KOPT-K1 (cell line): ENCODE data around the gene MAU2.

Experiments used
- H3K27ac ChIP-seq: fragments of 200-600 bp; sonication (generic); 2 replicates; pipeline ENCODE4 v1.5.1; 2016; ENCODE audit warnings: antibody characterized with exemption, mild to moderate bottlenecking, low read depth, low read length; ENCODE audit not compliant: poor library complexity, severe bottlenecking
- H3K36me3 ChIP-seq: fragments of 200-600 bp; sonication (generic); 2 replicates; pipeline ENCODE4 v1.5.1; 2017; ENCODE audit warnings: antibody characterized with exemption, mild to moderate bottlenecking, low read length, moderate library complexity; ENCODE audit not compliant: insufficient read depth
- H3K9me3 ChIP-seq: fragments of 200-600 bp; sonication (generic); 2 replicates; pipeline ENCODE4 v1.5.1; 2017; ENCODE audit warnings: antibody characterized with exemption, low read length, mild to moderate bottlenecking; ENCODE audit not compliant: insufficient read depth, poor library complexity, severe bottlenecking

MAU2 gene

DNA sequence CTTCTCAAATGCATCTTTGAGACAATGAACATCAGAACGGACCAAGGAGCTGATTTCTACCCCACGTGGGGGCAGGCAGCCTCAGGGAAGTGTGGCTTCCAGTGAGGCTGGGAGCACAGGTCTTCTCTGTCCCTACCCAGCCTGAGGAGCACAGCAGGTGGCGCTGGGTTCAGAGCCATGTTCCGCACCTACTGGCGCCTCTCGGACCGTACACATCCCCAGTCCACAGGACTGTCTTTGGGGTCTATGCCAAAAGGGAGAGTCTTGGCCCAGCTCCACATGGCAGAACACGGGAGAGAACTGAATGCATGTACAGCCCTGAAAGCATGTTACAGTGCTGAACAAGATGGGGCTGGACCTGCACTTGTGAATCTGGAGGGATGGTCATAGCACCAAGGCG lies 22.9 kb upstream of the MAU2 start:
- no peak overlapping the region for H3K27ac ChIP-seq

DNA sequence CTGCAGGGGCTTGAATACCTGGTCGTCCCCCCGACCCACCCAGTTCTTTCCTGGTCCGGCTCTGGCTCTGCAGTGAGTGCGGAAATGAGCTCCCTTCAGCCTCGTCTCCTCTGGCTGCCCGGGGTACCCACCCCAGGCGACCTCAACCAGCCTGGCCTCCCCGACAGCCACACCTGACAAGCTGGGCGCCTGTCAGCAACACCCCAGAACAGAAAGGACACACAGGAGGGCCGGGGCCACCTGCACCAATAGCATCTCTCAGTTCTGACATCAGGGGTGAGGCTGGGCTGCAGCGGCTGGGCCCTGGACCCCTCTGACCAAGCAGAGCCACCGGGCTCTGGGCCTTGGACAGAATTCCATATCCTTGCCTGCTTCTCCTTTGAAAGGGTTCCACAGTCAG lies 20.0 kb upstream of the MAU2 start:
- H3K9me3 ChIP-seq: no peaks in the 10 kb centered on the region
- H3K27ac ChIP-seq: no peak overlapping the region
- H3K36me3 ChIP-seq: peaks cover 83% of the 10 kb centered on the region

More for the DNA sequence above, 22.9 kb upstream of the MAU2 start:
- Histone ChIP-seq H3K36me3 (peaks cover 81% of the 10 kb centered on the region), H3K9me3 (no peaks in the 10 kb centered on the region)

DNA sequence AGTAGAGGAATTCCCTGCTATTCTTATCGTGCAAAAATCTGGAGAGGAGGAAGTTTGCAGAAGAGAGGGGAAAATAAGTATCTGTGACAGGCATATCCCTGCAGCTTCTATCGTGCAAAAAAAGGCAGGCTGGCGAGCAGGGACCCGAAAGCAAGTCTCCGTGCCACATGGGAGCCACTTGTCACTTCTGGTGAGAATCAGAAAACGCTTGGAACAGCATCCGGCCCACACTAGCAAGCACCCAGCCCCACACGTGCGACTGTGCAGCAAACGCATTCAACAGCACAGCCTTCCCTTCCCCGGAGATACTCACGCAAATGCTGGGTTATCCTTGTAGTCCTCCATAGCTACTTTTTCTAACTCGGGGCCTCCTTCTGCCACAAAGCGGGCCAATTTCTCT lies 17.2 kb upstream of the MAU2 start:
- H3K36me3 ChIP-seq: peaks cover 91% of the 10 kb centered on the region
- H3K9me3 ChIP-seq: no peaks in the 10 kb centered on the region
- H3K27ac ChIP-seq: no peak overlapping the region

DNA sequence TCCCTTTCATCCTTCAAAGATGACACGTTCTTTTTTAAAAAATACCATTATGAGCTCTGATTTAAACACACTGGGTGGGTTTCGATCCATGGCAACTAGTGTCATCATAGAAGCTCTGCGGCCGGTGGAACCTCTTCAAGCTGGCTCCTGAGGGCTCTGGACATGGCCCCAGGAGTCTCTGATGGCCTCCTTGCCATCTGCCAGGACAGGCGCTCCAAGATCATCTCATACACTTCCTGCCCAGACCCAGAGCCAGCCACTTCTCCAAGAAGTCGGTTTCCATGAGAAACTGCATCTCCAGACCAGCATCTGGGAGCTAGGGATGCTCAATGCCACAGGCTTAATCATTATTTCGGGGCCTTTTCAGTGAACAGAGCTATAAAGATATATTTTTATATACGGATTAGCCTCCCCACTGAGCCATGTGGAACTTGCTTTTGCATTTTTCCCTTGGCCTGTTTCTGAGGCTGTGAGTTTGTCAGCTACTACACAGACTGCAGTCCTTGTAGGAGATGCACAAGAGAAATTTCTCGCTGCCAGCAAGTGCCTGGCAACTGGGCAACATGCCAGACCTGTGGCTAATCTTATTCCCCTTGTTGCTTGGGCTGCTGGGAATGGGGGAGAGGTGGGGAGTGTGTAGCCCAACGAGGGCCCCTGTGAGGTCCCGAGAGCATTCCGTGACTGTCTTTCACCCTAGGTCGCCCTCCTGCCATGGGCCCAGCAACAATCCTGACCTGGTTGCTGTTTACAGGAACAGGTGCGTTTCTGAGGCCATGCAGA lies 16.3 kb upstream of the MAU2 start:
- Histone ChIP-seq H3K36me3 (peaks cover 93% of the 10 kb centered on the region), H3K9me3 (no peaks in the 10 kb centered on the region), H3K27ac (no peak overlapping the region)

DNA sequence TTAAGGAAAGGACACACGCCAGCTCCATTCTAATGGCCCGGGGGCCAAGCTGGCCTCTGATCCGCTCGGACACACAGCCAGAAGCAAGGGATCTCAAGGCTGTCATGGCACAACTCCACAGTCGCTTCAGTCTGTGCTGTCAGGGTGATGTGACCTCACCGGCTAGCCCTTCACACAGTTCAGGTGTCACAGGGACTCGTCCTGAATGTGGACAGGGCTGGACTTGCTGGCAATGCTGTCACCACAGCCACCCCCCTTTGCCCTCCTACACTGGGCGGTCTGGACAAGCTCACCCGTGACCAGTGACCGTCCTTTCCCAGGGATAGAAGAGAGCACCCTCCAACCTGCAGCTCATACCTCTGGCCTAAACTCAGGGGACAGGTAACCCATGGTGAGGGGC lies 15.6 kb upstream of the MAU2 start:
- no peak overlapping the region for H3K27ac ChIP-seq
- H3K9me3 ChIP-seq: no peaks in the 10 kb centered on the region
- peaks cover 98% of the 10 kb centered on the region for H3K36me3 ChIP-seq

DNA sequence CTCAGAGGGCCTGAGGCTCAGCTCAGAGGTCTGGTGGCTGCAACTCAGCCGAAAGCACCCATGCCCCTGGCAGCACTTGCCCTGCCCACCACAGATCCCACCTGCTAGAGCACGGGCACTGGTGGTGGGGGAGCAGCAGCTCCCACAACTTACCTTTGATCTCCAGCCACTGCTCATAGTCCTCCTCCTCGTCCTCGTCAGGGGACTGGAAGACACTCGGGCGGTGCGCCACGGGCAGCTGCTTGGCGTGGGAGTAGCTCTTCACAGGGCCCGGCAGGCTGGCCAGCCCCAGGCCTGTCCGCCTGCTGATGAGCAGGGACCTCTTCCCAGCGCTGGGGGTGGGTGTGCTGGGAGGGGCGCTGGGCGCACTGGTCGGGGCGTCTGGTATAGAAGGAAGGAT lies 14.9 kb upstream of the MAU2 start:
- H3K27ac ChIP-seq: no peak overlapping the region
- H3K36me3 ChIP-seq: peaks cover 98% of the 10 kb centered on the region
- H3K9me3 ChIP-seq: no peaks in the 10 kb centered on the region

DNA sequence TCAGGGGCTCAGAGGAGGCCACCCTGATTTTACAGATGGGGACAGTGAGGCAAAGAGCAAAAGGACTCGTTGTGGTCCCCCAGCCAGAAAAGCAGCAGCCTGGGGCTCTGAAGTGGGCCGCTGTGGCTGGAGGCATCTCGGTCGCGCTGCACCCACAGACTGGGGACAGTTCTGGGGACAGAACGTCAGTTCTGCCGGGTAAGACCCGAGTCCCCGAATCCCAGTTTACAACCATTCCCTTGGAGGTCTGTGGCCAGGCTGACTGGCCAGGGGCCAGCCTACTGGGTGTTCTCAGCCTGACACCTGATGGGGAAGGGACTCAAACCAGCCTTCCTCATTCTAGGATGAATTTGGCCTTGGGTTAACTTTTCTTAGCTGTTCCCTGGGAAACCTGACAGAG lies 14.4 kb upstream of the MAU2 start:
- peaks cover 97% of the 10 kb centered on the region for H3K36me3 ChIP-seq
- no peaks in the 10 kb centered on the region for H3K9me3 ChIP-seq
- no peak overlapping the region for H3K27ac ChIP-seq

DNA sequence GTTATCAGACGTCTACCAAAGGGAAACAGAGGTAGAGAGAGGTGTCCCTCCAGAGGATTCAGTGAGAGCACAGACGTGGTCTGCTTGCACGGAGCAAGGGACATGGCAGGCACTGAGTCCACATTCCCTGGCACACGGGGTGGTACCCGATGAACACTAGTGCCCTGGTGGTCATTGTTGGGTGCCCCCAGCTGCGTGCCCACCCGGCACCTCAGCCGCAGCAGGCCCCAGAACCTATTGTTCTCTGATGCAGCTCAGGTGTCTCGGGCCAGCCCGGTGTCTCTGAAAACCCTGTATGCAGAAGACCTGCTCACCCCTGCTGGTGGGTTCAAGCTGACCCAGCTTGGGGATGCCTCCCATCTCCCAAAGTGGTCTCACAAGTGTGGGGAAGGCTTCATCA lies 12.3 kb upstream of the MAU2 start:
- peaks cover 95% of the 10 kb centered on the region for H3K36me3 ChIP-seq
- H3K27ac ChIP-seq: no peak overlapping the region
- H3K9me3 ChIP-seq: no peaks in the 10 kb centered on the region

DNA sequence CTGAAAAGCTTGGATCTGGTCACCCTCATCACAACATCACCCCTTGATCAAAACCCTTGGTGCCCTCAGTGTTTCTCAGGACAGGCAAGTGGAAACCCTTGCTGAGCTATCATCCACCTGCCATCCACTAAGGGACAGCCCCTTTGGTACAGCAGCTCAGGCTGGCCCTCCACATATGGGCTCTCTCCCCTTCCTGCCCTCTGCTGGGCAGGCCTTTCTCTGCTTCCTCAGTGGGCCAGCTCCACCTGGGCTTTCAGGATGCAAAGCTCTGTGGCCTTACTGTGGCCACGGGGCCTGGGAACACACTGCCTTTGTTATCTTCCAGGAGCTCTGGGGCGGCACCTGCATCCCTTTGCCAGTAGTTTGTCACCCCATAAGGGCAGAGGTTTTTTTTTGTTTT lies 5.2 kb upstream of the MAU2 start:
- Histone ChIP-seq H3K9me3 (no peaks in the 10 kb centered on the region), H3K27ac (no peak overlapping the region), H3K36me3 (peaks cover 61% of the 10 kb centered on the region)

DNA sequence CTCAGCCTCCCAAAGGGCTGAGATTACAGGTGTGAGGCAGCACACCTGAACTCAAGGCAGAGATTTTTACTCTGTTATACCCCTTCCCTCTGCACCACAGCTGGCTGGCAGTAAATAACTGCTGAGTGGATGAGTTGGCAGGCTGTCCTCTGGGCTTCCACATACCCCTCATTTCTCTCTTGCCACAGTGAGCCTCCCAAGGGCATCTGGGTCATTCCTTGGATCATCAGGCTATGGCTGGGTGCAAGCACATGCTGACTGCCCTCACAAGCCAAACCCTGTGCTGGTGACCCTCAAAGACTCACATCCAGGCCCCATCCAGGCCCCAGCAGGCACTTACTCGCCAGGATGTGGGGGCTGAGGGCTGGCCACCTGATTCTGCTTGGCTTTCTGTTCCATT lies 4.5 kb upstream of the MAU2 start:
- Histone ChIP-seq H3K27ac (no peak overlapping the region), H3K9me3 (no peaks in the 10 kb centered on the region), H3K36me3 (peaks cover 55% of the 10 kb centered on the region)

DNA sequence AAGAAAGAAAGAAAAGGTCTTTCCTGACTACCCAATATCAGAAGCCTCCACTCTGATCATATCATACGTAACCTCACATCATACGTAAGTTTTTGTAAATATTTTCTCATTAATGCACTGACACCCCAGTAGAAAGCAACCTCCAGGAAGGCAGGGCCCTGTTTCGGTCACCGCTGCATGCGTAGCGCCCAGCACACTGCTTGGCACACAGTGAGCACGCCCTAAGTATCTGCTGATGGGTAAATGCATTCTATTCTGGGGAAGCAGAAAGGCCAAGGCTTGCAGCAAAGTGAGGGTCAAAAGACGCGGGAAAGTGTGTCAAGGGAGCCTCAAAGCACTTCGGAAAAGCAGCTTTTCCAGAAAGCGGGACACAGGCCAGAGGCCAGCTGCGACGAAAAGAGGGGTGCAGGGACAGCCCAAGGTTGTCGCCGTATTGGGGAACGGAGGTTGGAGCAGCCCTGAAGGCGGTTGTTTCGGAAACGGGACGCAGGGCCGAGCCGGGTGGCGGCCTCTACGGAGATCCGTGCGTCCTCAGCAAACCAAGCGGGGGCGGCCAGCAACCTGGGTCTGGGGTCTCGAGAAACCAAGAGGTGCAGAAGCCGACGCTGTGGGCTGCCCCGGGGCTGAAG lies 783 bp upstream of the MAU2 start:
- no peaks in the 10 kb centered on the region for H3K9me3 ChIP-seq
- H3K36me3 ChIP-seq: peaks cover 37% of the 10 kb centered on the region
- peak overlapping the region; percentile 87 for H3K27ac ChIP-seq

DNA sequence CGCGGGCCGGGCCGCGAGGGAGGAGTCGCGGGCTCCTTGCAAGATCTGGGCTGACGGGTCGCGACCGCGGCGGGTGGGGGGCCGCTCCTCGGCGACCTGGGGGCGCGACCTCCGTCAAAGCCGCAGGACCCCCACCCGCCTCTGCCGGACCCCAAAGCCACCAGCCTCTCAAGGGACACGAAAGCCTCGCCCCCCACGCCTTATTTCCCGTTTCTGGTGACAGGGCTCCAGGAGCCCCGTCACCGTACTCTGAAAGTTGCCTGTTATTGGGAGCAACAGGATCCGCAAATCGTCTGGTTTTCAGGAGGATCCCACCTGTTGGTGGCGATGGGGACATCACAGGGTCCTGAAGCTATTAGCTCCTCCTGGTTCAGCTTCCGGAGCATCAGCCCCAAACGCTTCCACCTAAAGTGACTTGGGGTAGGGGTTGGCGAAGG lies 530 bp downstream of the MAU2 start:
- H3K27ac ChIP-seq: peak overlapping the region; percentile 87
- peaks cover 36% of the 10 kb centered on the region for H3K36me3 ChIP-seq
- H3K9me3 ChIP-seq: no peaks in the 10 kb centered on the region

DNA sequence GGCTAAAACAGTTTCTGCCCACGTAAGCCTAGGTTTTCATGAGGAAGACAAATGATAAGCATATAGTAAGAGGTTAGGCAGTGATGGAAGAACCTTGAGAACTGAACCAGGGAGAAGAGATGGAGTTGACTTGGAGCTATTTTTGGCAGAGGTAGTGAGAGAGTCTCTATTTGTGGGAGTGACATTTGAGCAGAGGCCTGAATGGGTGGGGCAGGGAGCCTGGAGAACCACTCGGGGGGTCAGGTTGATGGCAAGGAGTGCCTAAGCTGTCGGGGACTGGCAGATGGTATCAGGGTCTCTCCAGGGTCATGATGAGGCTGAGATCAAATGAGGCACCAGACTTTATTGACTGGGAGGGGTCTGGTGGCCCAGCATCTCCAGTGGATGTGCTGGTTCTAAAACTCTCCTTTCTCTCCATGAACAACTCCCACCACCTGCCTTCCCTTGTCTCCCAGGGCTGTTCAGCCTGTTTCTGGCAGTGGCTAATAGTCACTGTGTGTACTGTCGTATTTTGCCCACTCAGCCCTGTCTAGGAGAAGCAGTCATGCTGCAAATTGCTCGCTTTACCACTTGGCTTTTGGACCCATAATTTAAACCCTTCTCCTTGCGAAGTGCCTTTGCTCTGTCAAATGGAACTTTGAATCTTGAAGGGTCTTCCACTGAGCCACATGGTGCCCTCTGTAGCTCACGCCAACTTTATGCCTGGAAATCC lies 3.6 kb downstream of the MAU2 start:
- H3K9me3 ChIP-seq: no peaks in the 10 kb centered on the region
- peaks cover 47% of the 10 kb centered on the region for H3K36me3 ChIP-seq
- no peak overlapping the region for H3K27ac ChIP-seq

DNA sequence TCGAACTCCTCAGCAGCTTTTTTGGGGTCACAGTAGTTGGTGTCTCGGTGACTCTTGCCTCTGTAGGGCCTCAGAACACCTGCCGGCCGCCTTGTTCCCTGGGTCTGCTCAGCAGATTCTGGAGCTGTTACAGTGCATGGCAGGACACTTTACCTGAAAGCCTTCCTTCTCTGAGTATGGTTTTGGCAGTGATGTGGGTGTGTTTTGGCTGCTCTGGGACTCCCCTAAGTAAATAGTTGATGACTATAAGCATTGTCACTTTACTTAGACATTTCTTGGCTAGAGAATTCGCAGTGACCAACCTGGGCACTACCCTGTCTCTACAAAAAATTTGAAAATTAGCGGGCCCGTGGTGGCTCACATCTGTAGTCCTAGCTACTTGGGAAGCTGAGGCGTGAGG lies 7.0 kb downstream of the MAU2 start:
- H3K27ac ChIP-seq: no peak overlapping the region
- H3K36me3 ChIP-seq: peaks cover 80% of the 10 kb centered on the region
- H3K9me3 ChIP-seq: no peaks in the 10 kb centered on the region

DNA sequence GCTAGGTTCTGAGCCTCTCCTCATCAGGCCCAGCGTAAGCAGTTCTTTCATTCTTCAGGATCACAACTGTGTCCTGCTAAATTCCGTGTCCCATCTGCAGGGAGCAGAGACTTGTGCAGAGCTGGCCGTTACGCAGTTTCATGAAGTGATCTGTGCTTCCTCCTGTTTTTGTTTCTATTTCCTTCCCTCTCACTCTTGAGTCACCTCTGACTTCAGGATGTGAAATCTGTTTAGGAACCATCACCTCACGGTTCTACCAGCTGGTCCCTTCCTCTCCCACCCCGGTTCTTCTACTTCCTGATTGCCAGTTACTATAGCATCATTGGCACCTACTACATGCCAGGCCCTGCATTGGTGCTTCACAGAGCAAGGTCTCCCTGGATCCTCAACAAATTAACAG lies 8.5 kb downstream of the MAU2 start:
- Histone ChIP-seq H3K9me3 (no peaks in the 10 kb centered on the region), H3K36me3 (peaks cover 87% of the 10 kb centered on the region), H3K27ac (no peak overlapping the region)
